AG04449 (cell line): ENCODE measurements around the gene DHRS7C.

Source experiments
- CTCF ChIA-PET: fragments of 350-600 bp; formaldehyde crosslinking; extraction: SDS; loops from one replicate; lab custom pipeline; 2021; ENCODE audit warnings: antibody characterized with exemption; lab: Yijun Ruan, JAX
- POLR2A ChIA-PET: fragments of 400-600, 350-600 bp; formaldehyde crosslinking; extraction: SDS; loops from one replicate; lab custom pipeline; 2020; ENCODE audit warnings: antibody characterized with exemption, inconsistent platforms; lab: Yijun Ruan, JAX
- DNase-seq: peaks from one replicate; pipeline ENCODE4 v3.0.0-alpha.2; 2010; ENCODE audit warnings: low read depth, low spot score
- H3K4me3 ChIP-seq: 2 replicates; pipeline ENCODE4 v1.5.1; 2011; ENCODE audit warnings: low read depth, mild to moderate bottlenecking, control low read depth, low read length
- CTCF ChIP-seq: IDR thresholded peaks from one replicate; pipeline ENCODE4 v1.5.1; 2011; ENCODE audit warnings: mild to moderate bottlenecking, moderate library complexity, low read length, control low read depth, inconsistent platforms; ENCODE audit not compliant: insufficient read depth; ENCODE audit errors: missing control alignments

Gene DHRS7C

GRCh38 chr17:9765322-9765721, 26.1 kb downstream of the DHRS7C start:
- ChIA-PET POLR2A (no interaction called here), CTCF (interaction anchor here (0.9 kb wide), 1 partner anchor 26 kb away, joined by 4 read pairs; the partner anchor contains the start of gene DHRS7C)
- no peak for TF ChIP-seq CTCF

GRCh38 chr17:9763643-9764042, 27.7 kb downstream of the DHRS7C start:
- POLR2A ChIA-PET, result no interaction called here
- no peak for TF ChIP-seq CTCF
- H3K4me3 ChIP-seq, result no peak overlapping the region
- DNase-seq, result no peak
- CTCF ChIA-PET, result no interaction called here

More at GRCh38 chr17:9765322-9765721, 26.1 kb downstream of the DHRS7C start:
- no peak for DNase-seq
- no peak overlapping the region for H3K4me3 ChIP-seq

- H3K4me3 ChIP-seq, result no peak overlapping the region
- no peak for DNase-seq
- ChIA-PET CTCF (no interaction called here), POLR2A (no interaction called here)
- TF ChIP-seq CTCF, result no peak
These were observed 31.1 kb downstream of the DHRS7C start for GRCh38 chr17:9760266-9760665.

- ChIA-PET CTCF (no interaction called here), POLR2A (no interaction called here)
- DNase-seq, result no peak
- TF ChIP-seq CTCF, result no peak
- H3K4me3 ChIP-seq, result no peak overlapping the region
These were observed 36.3 kb downstream of the DHRS7C start for GRCh38 chr17:9755083-9755482.

GRCh38 chr17:9750524-9750923, 40.9 kb downstream of the DHRS7C start:
- POLR2A ChIA-PET, result no interaction called here
- no peak for TF ChIP-seq CTCF
- no peak for DNase-seq
- no peak overlapping the region for H3K4me3 ChIP-seq
- CTCF ChIA-PET, result interaction anchor here (1.5 kb wide), 1 partner anchor 18 kb away, joined by 4 read pairs; no protein-coding TSS in a partner anchor

GRCh38 chr17:9729735-9730420, 61.5 kb downstream of the DHRS7C start:
- no peak for DNase-seq
- ChIA-PET CTCF (interaction anchor here (2.5 kb wide), 1 partner anchor 199 kb away, joined by 10 read pairs; no protein-coding TSS in a partner anchor), POLR2A (no interaction called here)
- no peak overlapping the region for H3K4me3 ChIP-seq
- TF ChIP-seq CTCF, result no peak
